DND-41 (cell line): ENCODE data around the gene ZNF471.

Experiments
- ATAC-seq: fragments of 200-7000 bp; cut with Tn5 transposase; 3 replicates; pipeline ENCODE4 v1.9.1; 2021; ENCODE audit warnings: low read depth; ENCODE audit not compliant: insufficient read depth
- DNase-seq: peaks from one replicate; pipeline ENCODE4 v3.0.0-alpha.2; 2020
- H2AFZ ChIP-seq: 2 replicates; pipeline ENCODE4 v1.6.0; 2012; ENCODE audit warnings: low read depth, low read length
- H3K27ac ChIP-seq: 2 replicates; pipeline ENCODE4 v1.5.1; 2012; ENCODE audit warnings: low read length, inconsistent platforms
- H3K27me3 ChIP-seq: fragments of 200-600 bp; sonication (generic); 2 replicates; pipeline ENCODE4 v1.6.0; 2012; ENCODE audit warnings: low read length, mild to moderate bottlenecking, inconsistent platforms; ENCODE audit not compliant: insufficient read depth, poor library complexity
- H3K36me3 ChIP-seq: 2 replicates; pipeline ENCODE4 v1.5.1; 2012; ENCODE audit warnings: low read length, inconsistent platforms; ENCODE audit not compliant: insufficient read depth
- H3K4me1 ChIP-seq: 2 replicates; pipeline ENCODE4 v1.5.1; 2012; ENCODE audit warnings: mild to moderate bottlenecking, low read length; ENCODE audit not compliant: insufficient read depth
- H3K4me2 ChIP-seq: 2 replicates; pipeline ENCODE4 v1.6.0; 2012; ENCODE audit warnings: mild to moderate bottlenecking, moderate library complexity, low read length, inconsistent platforms; ENCODE audit not compliant: insufficient read depth
- H3K4me3 ChIP-seq, 2 experiments: fragments of 200-600 bp in 1 of 2; shearing (Covaris generic) in 1 of 2; 2 replicates each; pipeline ENCODE4 v1.5.1; 2012 to 2016; ENCODE audit warnings: inconsistent platforms in 2 of 2, low read length in 2 of 2, mild to moderate bottlenecking in 2 of 2, low read depth in 1 of 2, moderate library complexity in 1 of 2
- H3K79me2 ChIP-seq: 2 replicates; pipeline ENCODE4 v1.6.0; 2012; ENCODE audit warnings: low read length, inconsistent platforms; ENCODE audit not compliant: insufficient read depth
- H3K9ac ChIP-seq: 2 replicates; pipeline ENCODE4 v1.6.0; 2012; ENCODE audit warnings: low read depth, mild to moderate bottlenecking, inconsistent platforms, low read length, moderate library complexity
- H3K9me3 ChIP-seq: 2 replicates; pipeline ENCODE4 v1.5.1; 2012; ENCODE audit warnings: low read length, moderate library complexity, mild to moderate bottlenecking, inconsistent platforms; ENCODE audit not compliant: insufficient read depth, severe bottlenecking
- H4K20me1 ChIP-seq: 2 replicates; pipeline ENCODE4 v1.6.0; 2012; ENCODE audit warnings: low read length; ENCODE audit not compliant: insufficient read depth
- EZH2 ChIP-seq: IDR thresholded peaks from 3 replicates; pipeline ENCODE4 v1.6.1; 2012; ENCODE audit warnings: borderline replicate concordance, low read depth, mild to moderate bottlenecking, moderate library complexity, low read length, inconsistent platforms; ENCODE audit not compliant: severe bottlenecking
- TF ChIP-seq, protein P1 (sequence below): IDR thresholded peaks from 2 replicates; pipeline ENCODE4 v1.5.1; 2012; ENCODE audit warnings: borderline replicate concordance, low read length, moderate library complexity, mild to moderate bottlenecking; ENCODE audit not compliant: poor library complexity, severe bottlenecking; ENCODE audit errors: extremely low read depth

ZNF471 gene

DNA sequence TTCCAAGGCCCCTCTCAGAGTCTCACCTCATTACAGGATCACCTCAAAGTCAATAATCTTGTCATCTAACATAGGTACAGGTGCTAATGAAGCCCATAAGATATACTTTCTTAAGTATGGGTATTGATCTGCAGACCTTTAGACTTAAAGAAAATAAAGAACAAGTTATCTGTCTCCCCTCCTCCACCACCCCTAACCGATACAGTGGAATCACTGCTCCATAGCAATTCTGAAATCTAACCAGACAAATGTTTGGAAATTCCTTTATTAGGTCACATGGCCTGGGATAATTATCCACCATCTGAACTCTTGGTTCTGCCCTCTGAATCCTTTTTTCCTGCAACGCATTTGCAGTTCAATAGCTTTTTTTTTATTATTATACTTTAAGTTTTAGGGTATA lies 55.1 kb downstream of the ZNF471 start:
- no peak for ATAC-seq
- peaks cover 9% of the 10 kb centered on the region for H3K4me1 ChIP-seq
- TF ChIP-seq, protein P1, sequence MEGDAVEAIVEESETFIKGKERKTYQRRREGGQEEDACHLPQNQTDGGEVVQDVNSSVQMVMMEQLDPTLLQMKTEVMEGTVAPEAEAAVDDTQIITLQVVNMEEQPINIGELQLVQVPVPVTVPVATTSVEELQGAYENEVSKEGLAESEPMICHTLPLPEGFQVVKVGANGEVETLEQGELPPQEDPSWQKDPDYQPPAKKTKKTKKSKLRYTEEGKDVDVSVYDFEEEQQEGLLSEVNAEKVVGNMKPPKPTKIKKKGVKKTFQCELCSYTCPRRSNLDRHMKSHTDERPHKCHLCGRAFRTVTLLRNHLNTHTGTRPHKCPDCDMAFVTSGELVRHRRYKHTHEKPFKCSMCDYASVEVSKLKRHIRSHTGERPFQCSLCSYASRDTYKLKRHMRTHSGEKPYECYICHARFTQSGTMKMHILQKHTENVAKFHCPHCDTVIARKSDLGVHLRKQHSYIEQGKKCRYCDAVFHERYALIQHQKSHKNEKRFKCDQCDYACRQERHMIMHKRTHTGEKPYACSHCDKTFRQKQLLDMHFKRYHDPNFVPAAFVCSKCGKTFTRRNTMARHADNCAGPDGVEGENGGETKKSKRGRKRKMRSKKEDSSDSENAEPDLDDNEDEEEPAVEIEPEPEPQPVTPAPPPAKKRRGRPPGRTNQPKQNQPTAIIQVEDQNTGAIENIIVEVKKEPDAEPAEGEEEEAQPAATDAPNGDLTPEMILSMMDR: no peak
- no peak for TF ChIP-seq EZH2
- H3K9ac ChIP-seq: no peak overlapping the region
- no peak overlapping the region for H3K27ac ChIP-seq
- DNase-seq: no peak
- H3K79me2 ChIP-seq: no peaks in the 10 kb centered on the region
- H3K36me3 ChIP-seq: peaks cover 2% of the 10 kb centered on the region; the same call in 1 of the 2 replicates
- H4K20me1 ChIP-seq: no peaks in the 10 kb centered on the region
- no peaks in the 10 kb centered on the region for H3K27me3 ChIP-seq
- no peak overlapping the region for H3K4me3 ChIP-seq
- H3K4me2 ChIP-seq: no peak overlapping the region
- H3K9me3 ChIP-seq: peaks cover 51% of the 10 kb centered on the region
- H2AFZ ChIP-seq: no peak overlapping the region

DNA sequence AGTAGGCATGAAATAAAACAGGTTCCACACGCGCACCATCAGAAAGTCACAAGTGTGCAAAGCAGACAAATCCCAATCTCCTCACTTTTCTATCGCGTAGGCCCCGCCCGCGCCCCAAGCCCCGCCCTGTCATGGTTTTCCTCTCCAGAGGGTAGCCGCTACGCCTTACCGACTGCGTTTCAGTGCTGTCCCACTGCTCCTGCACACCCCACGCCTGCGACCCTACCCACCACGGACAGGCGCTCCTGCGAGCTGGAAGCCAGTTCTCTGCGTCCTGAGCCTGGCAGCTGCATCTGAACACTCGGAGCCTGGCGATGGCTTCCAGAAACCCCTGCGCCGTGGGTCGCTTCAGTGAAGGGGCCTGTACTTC lies 59.2 kb downstream of the ZNF471 start:
- Histone ChIP-seq H3K27me3 (no peaks in the 10 kb centered on the region), H4K20me1 (no peaks in the 10 kb centered on the region), H3K9me3 (peaks cover 65% of the 10 kb centered on the region), H2AFZ (peak overlapping the region; percentile 96), H3K27ac (peak overlapping the region; percentile 83), H3K36me3 (peaks cover 34% of the 10 kb centered on the region), H3K79me2 (no peaks in the 10 kb centered on the region), H3K4me2 (peak overlapping the region; percentile 62), H3K9ac (peak overlapping the region; percentile 74), H3K4me3 (peak overlapping the region; percentile 64 to 95), H3K4me1 (peaks cover 16% of the 10 kb centered on the region)
- no peak for TF ChIP-seq EZH2
- TF ChIP-seq, protein P1: no peak
- ATAC-seq: peak; percentile 67
- DNase-seq: peak; percentile 57

DNA sequence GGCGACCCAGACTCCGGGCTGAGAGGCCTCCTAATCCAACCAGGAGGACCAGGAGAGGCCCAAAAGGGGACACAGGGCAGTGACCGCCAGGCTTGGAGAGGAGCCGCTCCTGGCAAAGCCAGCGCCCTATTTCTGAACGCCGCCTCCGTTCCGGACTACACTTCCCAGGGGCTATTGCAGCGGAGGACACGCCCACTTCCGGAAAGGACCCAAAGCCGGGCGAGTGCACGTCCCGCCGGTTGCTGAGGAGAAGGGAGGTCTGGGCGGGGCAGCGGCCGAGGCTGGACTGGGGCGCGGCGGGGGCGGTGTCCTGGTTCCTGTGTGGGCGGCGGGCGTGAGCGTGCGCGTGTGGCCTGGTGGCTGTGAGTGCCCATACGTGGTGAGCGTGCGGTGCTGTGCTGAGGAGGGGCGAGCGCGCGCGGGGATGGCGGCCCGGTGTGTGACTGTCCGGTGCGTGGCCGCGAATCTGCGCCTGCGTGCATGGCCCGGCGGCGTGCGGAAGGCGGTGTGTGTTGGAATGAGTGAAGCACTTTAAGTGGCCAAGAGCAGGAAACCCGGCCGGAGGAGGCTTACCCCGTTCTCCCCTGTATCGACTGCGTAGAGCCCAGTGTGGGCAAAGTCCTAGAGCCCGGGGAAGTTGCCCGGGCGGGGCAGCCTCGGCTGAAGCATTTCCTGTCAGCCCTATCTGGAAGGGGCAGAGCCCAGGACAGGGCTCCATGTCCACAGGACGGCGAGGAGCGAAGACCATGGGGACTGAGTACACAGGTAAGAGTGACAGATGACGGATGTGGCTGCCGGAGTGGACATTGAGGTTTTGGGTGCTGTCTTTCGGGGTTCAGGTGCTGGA lies 59.8 kb downstream of the ZNF471 start, which contains the start of gene ZNF470:
Gene ZNF470, plus strand, starts transcription at position 195 of the 847 bp plus-strand sequence. CDS start 2,844 bp downstream, outside the sequence.
- H3K4me3 ChIP-seq: peak within 1 kb of the TSS; percentile 64 to 95
- H2AFZ ChIP-seq: peak within 1 kb of the TSS; percentile 96
- H3K27ac ChIP-seq: peak within 1 kb of the TSS; percentile 83
- H3K4me2 ChIP-seq: peak within 1 kb of the TSS; percentile 62
- TF ChIP-seq, protein P1: no peak
- no peak for TF ChIP-seq EZH2
- H3K9me3 ChIP-seq: peaks cover 65% of the 10 kb centered on the region
- peak within 1 kb of the TSS; percentile 74 for H3K9ac ChIP-seq
- DNase-seq: peak; percentile 85
- no peaks in the 10 kb centered on the region for H3K27me3 ChIP-seq
- H3K4me1 ChIP-seq: peaks cover 16% of the 10 kb centered on the region
- H3K79me2 ChIP-seq: no peaks in the 10 kb centered on the region
- peak; percentile 95 for ATAC-seq
- peaks cover 36% of the 10 kb centered on the region for H3K36me3 ChIP-seq
- no peaks in the 10 kb centered on the region for H4K20me1 ChIP-seq
